SH-SY5Y (cell line): ENCODE data around the gene SESN2.

ENCODE experiments used
- GATA2 ChIP-seq: IDR thresholded peaks from 2 replicates; pipeline ENCODE4 v1.6.1; 2011; ENCODE audit warnings: mild to moderate bottlenecking, low read depth, low read length
- GATA3 ChIP-seq: IDR thresholded peaks from 2 replicates; pipeline ENCODE4 v1.6.1; 2011; ENCODE audit warnings: low read depth, mild to moderate bottlenecking, low read length, moderate library complexity

DNA sequence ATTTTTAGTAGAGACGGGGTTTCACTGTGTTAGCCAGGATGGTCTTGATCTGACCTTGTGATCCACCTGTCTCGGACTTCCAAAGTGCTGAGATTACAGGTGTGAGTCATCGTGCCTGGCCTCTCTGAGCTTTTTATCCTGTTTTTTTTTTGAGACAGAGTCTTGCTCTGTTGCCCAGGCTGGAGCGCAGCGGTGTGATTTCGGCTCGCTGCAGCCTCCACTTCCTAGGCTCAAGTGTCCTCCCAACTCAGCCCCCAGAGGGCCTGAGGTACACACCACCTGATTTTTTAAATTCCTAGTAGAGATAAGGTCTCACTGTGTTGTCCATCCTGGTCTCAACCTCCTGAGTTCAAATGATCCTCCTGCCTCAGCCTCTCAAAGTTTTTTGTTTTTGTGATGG, 20.4 kb downstream of the SESN2 start:
- TF ChIP-seq GATA2 = no peak
- no peak for TF ChIP-seq GATA3
